ENCODE data around the gene ROR1.

- TF ChIP-seq EP300 (IDR thresholded peaks at IDR 0.05; ENCODE audit: low read depth in 2 of 2, low read length in 2 of 2) (no peak), EP300 (CRISPR knock-in tag; IDR thresholded peaks at IDR 0.05; ENCODE audit: borderline replicate concordance) (no peak), ZNF777 (CRISPR knock-in tag; IDR thresholded peaks at IDR 0.05) (no peak), ZNF280D (CRISPR knock-in tag; IDR thresholded peaks at IDR 0.05) (no peak), ZBTB8A (CRISPR knock-in tag; IDR thresholded peaks at IDR 0.05; ENCODE audit: borderline replicate concordance, low read depth) (no peak), CTCF (CRISPR knock-in tag; IDR thresholded peaks at IDR 0.05) (no peak)
Observed at GRCh38 chr1:63742526-63742925, 31.3 kb upstream of the ROR1 start.

Measured in HepG2 (cell line).